ENCODE results near the gene PDE4D. TPM values are rescaled to one million over a fixed set of nuclear protein-coding genes. Genes with fewer than 3 reads are reported as not detected.
A peak's percentile ranks its signal among the peaks of the same experiment; 100 is the strongest.

Gene PDE4D
- total RNA-seq, 1 experiment from 2014 or later, result 32.5 TPM

DNA sequence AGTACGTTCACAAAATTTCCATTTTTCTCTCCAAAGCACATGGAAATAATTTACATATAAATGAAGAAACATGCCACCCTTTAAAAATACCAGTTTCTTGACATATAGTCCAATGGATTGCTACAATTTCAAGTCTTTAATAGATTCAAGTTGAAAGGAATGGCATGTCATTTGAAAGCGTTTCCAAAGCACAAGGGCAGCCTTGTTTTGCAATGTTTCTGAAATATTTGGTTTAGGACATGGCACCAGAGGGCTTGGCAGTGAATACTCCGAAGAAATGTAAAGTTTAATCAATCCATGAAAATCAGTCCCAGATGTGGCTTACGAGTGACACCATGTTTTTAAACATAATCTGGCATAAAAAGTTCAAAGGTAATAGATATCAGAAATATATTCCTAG is 333.7 kb downstream of the PDE4D start:
- peaks cover 31% of the 10 kb centered on the region for H3K4me1 ChIP-seq
- H3K4me3 ChIP-seq, result no peak overlapping the region
- DNase-seq, result no peak
- no peaks in the 10 kb centered on the region for H3K27me3 ChIP-seq
- no peak overlapping the region for H3K27ac ChIP-seq
- H3K9me3 ChIP-seq (replicated peaks), result no peaks in the 10 kb centered on the region
- H3K36me3 ChIP-seq, result no peaks in the 10 kb centered on the region

DNA sequence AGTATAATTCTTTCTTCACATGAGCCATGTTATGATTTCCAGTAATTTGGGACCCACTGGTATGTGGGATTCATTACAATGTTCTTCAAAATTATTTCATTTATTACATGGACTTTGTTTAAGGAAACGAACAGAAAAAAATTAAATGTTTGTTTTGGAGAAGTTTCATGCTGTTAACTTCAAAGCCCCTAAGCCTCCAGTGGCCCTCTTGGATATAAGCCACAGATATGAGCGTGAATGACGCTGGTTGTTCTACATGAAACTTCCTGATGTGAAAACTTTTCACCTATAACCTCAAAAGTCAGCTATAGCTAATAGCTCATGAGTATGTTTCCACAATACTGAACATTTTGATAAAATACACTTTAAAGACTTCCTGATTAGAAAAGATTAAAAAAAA is 334.2 kb downstream of the PDE4D start:
- no peak for DNase-seq
- no peak overlapping the region for H3K27ac ChIP-seq
- peaks cover 31% of the 10 kb centered on the region for H3K4me1 ChIP-seq
- H3K4me3 ChIP-seq, result no peak overlapping the region
- H3K36me3 ChIP-seq, result no peaks in the 10 kb centered on the region
- H3K27me3 ChIP-seq, result no peaks in the 10 kb centered on the region
- H3K9me3 ChIP-seq (replicated peaks), result no peaks in the 10 kb centered on the region

DNA sequence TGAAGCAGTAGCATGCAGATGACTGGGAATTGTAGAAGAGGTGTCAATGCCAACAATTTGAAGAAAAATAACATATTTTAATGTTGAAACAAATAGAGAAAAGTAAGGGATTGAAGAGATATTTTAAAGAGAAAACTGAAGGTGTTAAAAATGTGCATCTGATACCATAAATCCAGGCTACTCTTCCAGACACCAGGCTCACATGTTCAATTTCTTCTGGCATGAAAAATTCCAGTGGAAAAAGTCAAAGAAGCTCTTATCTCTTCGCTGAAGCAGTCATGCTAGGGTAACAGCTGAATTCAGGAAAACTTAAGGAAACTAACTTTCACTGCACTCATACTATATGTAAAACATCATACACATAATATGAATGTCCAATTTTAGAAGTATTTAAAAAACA is 335.0 kb downstream of the PDE4D start:
- peaks cover 28% of the 10 kb centered on the region for H3K4me1 ChIP-seq
- no peak for DNase-seq
- H3K27ac ChIP-seq, result no peak overlapping the region
- no peaks in the 10 kb centered on the region for H3K36me3 ChIP-seq
- H3K4me3 ChIP-seq, result no peak overlapping the region
- no peaks in the 10 kb centered on the region for H3K9me3 ChIP-seq (replicated peaks)
- H3K27me3 ChIP-seq, result no peaks in the 10 kb centered on the region

DNA sequence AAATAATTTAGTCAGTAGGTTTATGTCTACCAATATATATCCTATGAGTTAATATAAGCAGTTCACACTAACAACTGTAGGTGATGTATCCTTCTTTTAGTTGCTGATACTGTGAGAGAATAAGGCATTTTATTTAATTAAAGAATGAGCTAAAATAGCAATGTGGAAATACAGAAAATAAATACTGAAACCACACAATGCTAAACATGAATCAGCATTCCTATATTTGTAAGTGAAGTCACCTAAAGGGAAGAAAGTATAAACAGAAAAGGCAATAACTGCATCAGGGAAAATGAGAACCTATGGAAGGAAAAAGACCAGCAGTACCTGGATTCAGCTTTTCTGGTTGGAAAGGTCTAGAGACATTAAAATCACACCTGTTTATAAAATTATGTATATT is 336.0 kb downstream of the PDE4D start:
- no peak for DNase-seq
- Histone ChIP-seq H3K36me3 (no peaks in the 10 kb centered on the region), H3K9me3 (replicated peaks) (no peaks in the 10 kb centered on the region), H3K27me3 (no peaks in the 10 kb centered on the region), H3K27ac (no peak overlapping the region), H3K4me1 (peaks cover 18% of the 10 kb centered on the region), H3K4me3 (no peak overlapping the region)

DNA sequence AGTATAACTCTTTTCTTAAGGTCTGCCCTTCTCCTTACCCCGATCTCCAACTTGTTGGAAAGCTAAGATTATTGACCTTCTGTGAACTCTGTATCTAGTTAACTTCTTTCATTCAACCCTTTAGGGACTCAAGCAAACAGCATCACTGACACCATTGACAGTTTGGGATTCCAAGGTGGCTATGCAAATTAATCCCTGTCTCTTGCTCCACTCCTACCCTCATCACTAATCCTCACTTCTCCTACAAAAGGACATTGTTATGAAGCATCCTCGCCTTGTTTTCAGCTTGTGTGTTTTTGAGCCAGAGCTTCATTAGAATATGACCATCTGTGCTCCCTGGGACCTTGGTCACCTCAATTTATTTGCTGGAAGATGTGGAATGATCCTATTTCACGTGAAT is 337.9 kb downstream of the PDE4D start:
- Histone ChIP-seq H3K4me1 (peaks cover 4% of the 10 kb centered on the region; the same call in 1 of the 2 replicates), H3K27me3 (no peaks in the 10 kb centered on the region), H3K27ac (no peak overlapping the region), H3K9me3 (replicated peaks) (no peaks in the 10 kb centered on the region), H3K36me3 (no peaks in the 10 kb centered on the region; the same call in 1 of the 2 replicates), H3K4me3 (no peak overlapping the region)
- DNase-seq, result no peak

DNA sequence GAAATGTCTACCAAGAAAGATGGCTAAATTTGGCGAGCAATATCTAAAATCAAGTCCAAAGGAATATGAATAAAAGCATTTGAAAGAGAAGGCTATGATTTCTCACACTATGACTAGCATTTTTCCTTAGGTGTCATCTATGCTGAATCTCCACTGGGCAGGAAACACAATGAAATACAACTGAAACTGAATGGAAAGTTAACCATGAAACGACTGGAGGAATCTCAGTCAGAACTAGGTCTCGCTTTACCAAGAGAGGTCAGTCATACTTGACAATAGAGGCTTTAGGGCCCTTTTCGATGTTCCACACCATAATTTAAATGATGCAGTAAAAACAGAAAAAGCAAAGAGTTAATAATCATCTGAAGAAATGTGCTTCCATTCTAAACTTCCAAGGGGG is 339.0 kb downstream of the PDE4D start:
- no peaks in the 10 kb centered on the region for H3K27me3 ChIP-seq
- no peaks in the 10 kb centered on the region for H3K9me3 ChIP-seq (replicated peaks)

DNA sequence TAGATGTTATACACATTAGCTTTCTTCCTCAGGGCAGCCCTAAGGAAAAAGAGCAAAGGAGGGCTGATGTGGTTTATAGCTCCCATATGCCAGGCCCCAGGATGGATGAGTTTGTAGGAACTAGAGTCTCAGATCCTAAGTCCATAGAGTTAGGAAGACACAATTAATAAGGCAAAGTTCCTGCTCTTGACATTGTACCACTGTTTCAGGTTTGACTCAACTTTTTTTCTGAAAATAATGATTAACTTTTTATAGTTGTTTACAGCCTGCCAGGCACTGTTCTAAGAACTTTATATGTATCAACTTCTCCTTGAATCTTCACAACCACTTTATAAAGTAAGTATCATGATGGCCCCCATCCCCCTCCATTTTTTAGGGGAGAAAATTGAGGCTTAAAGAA is 339.5 kb downstream of the PDE4D start:
- no peak for DNase-seq
- Histone ChIP-seq H3K4me1 (no peaks in the 10 kb centered on the region), H3K27ac (no peak overlapping the region), H3K36me3 (no peaks in the 10 kb centered on the region; the same call in 1 of the 2 replicates), H3K4me3 (no peak overlapping the region), H3K9me3 (replicated peaks) (no peaks in the 10 kb centered on the region), H3K27me3 (no peaks in the 10 kb centered on the region)

More for the DNA sequence above, 339.0 kb downstream of the PDE4D start:
- no peak overlapping the region for H3K27ac ChIP-seq
- H3K4me3 ChIP-seq, result no peak overlapping the region
- no peaks in the 10 kb centered on the region for H3K4me1 ChIP-seq
- no peak for DNase-seq
- H3K36me3 ChIP-seq, result no peaks in the 10 kb centered on the region; the same call in 1 of the 2 replicates

DNA sequence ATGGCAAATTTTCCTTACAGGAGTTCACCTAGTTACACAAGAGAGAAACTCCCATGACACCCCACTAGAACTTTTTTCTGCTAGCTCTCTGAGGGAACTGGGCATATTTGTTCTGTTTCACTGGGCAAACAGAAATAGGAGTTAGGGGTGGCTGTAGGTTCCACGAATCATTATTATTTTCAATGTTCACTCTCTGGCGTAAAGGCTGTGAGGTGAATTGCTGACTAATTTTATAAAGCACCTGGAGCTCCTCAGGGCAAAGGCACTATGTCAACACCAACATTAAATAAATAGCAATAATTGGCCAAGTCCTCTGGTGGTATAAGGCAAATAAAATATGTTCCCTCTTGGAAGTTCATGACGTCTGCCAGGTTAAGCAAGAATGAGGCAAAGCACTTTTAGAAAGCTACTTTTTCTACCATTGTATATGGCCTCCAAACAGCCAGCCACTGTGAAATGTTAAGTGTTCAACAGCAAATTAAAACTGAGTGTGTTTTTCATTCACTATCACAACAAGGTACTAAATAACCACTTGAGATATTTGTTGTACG is 344.6 kb downstream of the PDE4D start:
- no peaks in the 10 kb centered on the region for H3K9me3 ChIP-seq (replicated peaks)
- no peaks in the 10 kb centered on the region; the same call in 1 of the 2 replicates for H3K36me3 ChIP-seq
- H3K4me1 ChIP-seq, result peaks cover 11% of the 10 kb centered on the region
- H3K27ac ChIP-seq, result no peak overlapping the region
- H3K4me3 ChIP-seq, result no peak overlapping the region
- H3K27me3 ChIP-seq, result no peaks in the 10 kb centered on the region
- DNase-seq, result no peak

DNA sequence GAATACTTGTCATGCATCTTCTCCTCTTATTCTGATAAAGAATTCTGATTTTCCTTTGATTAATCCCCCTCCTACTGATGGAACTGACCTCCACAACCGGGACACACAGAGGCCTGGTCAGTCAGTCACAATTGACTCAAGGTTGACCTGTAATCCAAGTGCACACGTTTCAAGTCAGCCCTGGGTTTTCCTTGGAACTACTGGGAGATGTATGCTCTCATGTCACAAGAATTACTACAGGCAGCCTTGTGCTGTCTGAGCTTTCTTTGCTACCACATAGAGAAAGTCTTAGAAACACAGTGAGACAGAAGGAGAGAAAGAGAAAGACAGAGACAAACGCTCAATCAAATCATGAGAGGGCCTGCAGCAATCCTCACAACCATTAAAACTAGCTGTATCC is 345.8 kb downstream of the PDE4D start:
- H3K9me3 ChIP-seq (replicated peaks), result no peaks in the 10 kb centered on the region
- H3K4me3 ChIP-seq, result no peak overlapping the region
- no peaks in the 10 kb centered on the region for H3K27me3 ChIP-seq
- H3K27ac ChIP-seq, result no peak overlapping the region
- H3K36me3 ChIP-seq, result no peaks in the 10 kb centered on the region; the same call in 1 of the 2 replicates
- peaks cover 23% of the 10 kb centered on the region for H3K4me1 ChIP-seq
- DNase-seq, result no peak

DNA sequence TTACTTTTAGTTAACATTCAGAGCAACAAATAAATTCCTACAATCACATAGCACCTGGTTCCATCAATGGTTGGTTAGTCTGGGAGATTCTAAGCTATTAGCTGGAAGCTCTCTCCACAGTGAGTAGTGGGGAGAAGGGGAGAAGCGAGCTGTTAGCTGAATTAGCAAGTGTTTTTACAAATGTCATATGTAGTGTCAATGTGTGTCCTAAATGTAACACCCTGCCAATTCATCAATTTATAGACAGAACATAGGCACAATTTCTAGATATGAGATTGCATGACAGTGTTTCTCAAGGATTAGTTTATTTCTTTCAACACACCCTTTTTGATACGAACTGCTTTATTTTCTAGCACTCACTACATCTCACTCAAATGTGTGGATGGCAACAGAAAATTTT is 349.0 kb downstream of the PDE4D start:
- no peaks in the 10 kb centered on the region for H3K9me3 ChIP-seq (replicated peaks)
- 0 out of 2 replicates have a peak overlapping the region, but pooled peaks have one; percentile 35 for H3K27ac ChIP-seq
- H3K27me3 ChIP-seq, result no peaks in the 10 kb centered on the region
- H3K36me3 ChIP-seq, result no peaks in the 10 kb centered on the region
- no peak for DNase-seq
- H3K4me1 ChIP-seq, result peaks cover 42% of the 10 kb centered on the region
- H3K4me3 ChIP-seq, result no peak overlapping the region

DNA sequence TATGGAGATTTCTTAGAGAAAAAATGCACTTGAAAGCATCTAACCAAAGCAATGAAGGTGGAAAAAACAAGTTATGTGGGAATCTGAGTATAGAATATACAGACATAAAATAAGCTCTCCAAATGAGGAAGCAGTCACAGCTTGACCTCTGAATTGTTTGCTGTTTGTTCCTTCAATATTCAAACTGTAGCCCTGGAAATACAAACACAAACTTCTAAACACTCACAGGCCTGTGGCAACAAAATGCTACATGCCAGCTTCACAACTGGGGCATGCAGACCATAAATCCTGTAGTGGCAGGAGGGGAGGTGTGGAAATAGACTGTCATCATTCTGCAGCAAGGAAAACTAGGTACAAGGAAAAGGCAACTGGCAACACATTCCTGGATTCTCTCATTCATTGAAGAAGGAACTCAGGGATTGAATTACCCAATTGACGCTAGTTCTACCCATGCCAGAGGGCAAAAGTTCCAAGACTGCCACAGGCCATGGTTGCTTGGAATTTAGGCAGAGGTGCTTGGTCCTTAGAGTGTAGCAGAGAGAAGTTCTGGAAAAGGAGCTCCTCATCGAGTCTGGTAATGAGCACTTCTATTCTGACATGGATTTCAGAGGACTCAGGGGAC is 349.6 kb downstream of the PDE4D start:
- Histone ChIP-seq H3K9me3 (replicated peaks) (no peaks in the 10 kb centered on the region), H3K27ac (peak overlapping the region; percentile 35), H3K36me3 (no peaks in the 10 kb centered on the region), H3K4me1 (peaks cover 42% of the 10 kb centered on the region), H3K4me3 (no peak overlapping the region), H3K27me3 (no peaks in the 10 kb centered on the region)
- peak in 1 of 2 experiments; percentile 51 for DNase-seq

DNA sequence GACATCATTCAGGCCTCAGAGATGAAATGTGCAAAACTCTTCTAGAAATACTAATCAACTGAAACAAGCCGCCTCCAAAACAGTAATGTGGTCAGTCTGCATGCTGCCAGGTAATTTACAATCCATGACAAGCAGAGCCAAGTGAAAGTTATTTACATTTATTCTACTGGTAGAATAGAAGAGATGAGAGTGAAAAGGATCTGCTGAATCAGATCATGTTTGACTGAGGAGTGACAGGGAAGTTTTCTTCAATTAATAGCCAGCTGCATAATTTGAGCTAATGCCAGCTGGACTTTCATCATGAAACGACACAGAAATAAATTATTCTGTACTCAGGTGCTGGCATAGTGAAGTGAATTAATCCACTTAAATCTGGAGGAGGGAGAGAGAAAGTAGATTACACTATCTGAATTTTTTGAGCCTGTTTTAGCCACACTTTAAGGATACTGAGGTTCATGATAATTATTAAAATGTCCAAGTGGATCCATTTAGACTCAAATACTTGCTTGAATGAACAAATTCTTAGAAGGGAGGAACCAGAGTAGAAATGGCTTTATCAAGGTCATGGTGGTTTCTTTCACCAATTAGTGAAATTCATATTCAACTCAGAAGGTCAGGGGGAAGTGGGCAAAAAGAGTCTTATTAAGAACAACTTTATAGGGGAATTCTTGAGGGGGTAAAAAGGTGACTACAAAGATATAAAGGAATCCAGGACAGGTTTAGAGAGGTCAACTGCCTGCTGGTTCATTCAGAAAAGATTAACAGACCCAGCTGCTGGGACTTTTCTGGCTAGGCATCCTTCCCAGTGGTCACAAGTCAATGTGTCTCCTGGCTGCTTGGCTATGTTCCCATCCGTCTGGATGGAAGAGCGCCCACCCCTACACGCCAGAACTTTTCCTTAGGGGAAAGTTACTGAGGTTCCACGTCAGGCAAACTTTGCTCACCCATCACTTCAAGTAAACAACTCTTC is 350.4 kb downstream of the PDE4D start:
- no peaks in the 10 kb centered on the region for H3K9me3 ChIP-seq (replicated peaks)
- H3K27ac ChIP-seq, result peak overlapping the region; percentile 35
- DNase-seq, result peak; percentile 75 to 80
- peaks cover 42% of the 10 kb centered on the region for H3K4me1 ChIP-seq
- no peak overlapping the region for H3K4me3 ChIP-seq
- H3K27me3 ChIP-seq, result no peaks in the 10 kb centered on the region
- no peaks in the 10 kb centered on the region for H3K36me3 ChIP-seq

DNA sequence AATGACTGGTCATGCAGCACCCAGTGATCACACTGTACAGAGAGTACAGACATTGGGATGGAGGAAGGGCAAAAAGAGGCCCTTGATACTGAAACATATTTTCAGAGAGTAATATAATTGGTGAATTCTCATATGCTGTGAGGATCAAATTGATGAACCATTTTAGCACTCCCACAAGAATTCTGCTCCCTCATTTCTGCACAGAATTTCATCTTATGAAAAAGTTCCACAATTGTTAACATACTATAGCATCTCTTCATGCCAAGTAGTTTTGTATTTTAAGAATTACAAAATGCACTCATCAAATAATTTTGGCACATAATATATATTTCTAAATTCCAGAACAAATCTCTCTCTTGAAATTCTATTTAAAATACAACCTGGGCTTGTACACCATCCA is 351.2 kb downstream of the PDE4D start:
- H3K36me3 ChIP-seq, result no peaks in the 10 kb centered on the region
- DNase-seq, result no peak
- no peak overlapping the region for H3K27ac ChIP-seq
- H3K4me1 ChIP-seq, result peaks cover 36% of the 10 kb centered on the region
- no peaks in the 10 kb centered on the region for H3K9me3 ChIP-seq (replicated peaks)
- H3K27me3 ChIP-seq, result no peaks in the 10 kb centered on the region
- H3K4me3 ChIP-seq, result no peak overlapping the region

DNA sequence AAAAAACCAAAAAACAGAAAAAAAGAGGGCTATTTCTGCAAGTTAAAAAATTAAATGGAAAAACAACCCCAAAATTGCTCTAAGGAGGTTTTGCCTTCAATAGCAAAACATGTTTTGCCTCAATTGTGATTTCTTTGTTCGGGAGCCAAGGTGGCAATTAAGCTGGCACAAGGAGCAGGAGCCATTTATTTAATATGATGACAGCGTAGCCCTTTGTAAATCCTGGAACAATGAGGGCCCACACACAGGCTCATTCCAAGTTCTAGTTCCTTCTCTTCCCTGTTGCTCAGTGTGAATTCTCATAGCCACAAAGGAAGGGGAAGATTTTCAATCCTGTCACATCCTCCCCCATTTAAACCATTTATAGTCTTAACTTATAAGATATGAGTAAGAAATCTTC is 353.2 kb downstream of the PDE4D start:
- no peaks in the 10 kb centered on the region for H3K9me3 ChIP-seq (replicated peaks)
- no peak for DNase-seq
- peaks cover 36% of the 10 kb centered on the region for H3K4me1 ChIP-seq
- H3K36me3 ChIP-seq, result no peaks in the 10 kb centered on the region
- H3K4me3 ChIP-seq, result no peak overlapping the region
- no peaks in the 10 kb centered on the region for H3K27me3 ChIP-seq
- H3K27ac ChIP-seq, result no peak overlapping the region

DNA sequence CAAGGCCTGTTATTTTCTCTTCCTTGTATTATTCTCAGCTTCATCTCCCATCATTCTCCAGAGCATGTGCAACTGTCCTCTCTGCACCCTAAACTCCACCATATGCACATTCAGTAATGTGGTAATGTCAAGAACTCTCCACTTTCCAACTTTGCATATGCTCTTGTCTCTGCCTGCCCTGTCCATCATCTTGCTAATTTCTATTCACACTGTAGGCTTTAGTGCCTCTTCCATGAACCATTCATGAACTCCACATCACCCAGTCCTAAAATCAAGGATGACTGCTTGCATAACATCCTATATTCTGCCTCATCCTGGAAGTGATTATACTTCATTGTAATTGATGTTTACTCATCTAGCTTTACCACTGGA is 354.8 kb downstream of the PDE4D start:
- H3K9me3 ChIP-seq (replicated peaks), result no peaks in the 10 kb centered on the region
- no peaks in the 10 kb centered on the region for H3K27me3 ChIP-seq
- H3K4me3 ChIP-seq, result no peak overlapping the region
- no peak overlapping the region for H3K27ac ChIP-seq
- H3K36me3 ChIP-seq, result no peaks in the 10 kb centered on the region
- DNase-seq, result no peak
- H3K4me1 ChIP-seq, result peaks cover 29% of the 10 kb centered on the region

Data from SJCRH30 (cell line).